Coronary artery (tissue), 2 donors: Measurements from ENCODE around the gene PTPN14.

Source experiments
- DNase-seq: peaks from one replicate; pipeline ENCODE4 v3.0.0-alpha.2; 2017; ENCODE audit warnings: low spot score
- H3K27ac ChIP-seq, 2 donors: fragments of 200-600 bp; sonication (generic); one replicate each; pipeline ENCODE4 v1.5.1; 2016 to 2019
- H3K4me3 ChIP-seq: fragments of 200-600 bp; sonication (generic); 2 replicates; pipeline ENCODE4 v1.5.1; 2016; ENCODE audit warnings: mild to moderate bottlenecking, moderate library complexity
- TF ChIP-seq, protein P1 (sequence below): fragments of 200-600 bp; sonication (generic); IDR thresholded peaks from one replicate; pipeline ENCODE4 v1.5.1; 2019; ENCODE audit warnings: antibody characterized with exemption

The PTPN14 gene

DNA sequence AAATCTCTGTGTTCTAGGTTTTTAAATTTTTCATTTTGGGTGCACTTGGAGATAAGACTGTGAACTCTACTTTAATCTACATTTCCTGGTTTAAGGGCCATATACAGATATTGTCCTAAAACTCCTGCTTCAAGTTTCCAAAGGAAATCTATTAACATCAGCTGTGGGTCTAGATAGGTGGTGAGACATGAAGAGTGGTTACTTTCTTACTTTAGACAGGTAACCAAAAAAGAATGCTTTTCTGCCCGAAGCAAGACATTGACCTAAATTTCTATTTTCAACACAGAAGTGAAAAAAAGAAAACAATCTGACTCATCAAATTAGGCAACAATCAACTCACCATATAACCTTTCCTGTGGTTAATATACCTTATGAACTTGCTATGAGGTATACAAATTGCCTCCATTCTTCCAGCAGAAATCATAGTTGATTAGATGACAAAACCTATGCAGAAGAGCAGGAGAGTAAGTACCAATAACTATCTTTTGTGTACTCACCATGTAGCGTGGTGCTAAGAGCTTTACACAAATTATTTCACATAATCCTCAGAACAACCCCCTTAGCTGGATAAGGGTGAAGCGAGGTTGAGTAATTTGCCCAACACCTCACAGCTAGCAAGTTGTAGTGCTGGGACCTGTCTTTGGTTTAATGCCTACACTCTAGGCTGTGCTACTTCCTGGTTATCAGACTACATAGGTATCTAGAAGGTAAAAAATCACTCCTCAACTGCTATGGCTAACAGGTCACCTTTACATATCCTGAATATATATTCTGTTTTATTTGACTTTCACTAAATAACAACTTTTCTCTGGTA lies 23.4 kb upstream of the PTPN14 start:
- Histone ChIP-seq H3K4me3 (no peak overlapping the region), H3K27ac (no peak overlapping the region)
- no peak for DNase-seq
- TF ChIP-seq, protein P1, sequence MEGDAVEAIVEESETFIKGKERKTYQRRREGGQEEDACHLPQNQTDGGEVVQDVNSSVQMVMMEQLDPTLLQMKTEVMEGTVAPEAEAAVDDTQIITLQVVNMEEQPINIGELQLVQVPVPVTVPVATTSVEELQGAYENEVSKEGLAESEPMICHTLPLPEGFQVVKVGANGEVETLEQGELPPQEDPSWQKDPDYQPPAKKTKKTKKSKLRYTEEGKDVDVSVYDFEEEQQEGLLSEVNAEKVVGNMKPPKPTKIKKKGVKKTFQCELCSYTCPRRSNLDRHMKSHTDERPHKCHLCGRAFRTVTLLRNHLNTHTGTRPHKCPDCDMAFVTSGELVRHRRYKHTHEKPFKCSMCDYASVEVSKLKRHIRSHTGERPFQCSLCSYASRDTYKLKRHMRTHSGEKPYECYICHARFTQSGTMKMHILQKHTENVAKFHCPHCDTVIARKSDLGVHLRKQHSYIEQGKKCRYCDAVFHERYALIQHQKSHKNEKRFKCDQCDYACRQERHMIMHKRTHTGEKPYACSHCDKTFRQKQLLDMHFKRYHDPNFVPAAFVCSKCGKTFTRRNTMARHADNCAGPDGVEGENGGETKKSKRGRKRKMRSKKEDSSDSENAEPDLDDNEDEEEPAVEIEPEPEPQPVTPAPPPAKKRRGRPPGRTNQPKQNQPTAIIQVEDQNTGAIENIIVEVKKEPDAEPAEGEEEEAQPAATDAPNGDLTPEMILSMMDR: no peak

DNA sequence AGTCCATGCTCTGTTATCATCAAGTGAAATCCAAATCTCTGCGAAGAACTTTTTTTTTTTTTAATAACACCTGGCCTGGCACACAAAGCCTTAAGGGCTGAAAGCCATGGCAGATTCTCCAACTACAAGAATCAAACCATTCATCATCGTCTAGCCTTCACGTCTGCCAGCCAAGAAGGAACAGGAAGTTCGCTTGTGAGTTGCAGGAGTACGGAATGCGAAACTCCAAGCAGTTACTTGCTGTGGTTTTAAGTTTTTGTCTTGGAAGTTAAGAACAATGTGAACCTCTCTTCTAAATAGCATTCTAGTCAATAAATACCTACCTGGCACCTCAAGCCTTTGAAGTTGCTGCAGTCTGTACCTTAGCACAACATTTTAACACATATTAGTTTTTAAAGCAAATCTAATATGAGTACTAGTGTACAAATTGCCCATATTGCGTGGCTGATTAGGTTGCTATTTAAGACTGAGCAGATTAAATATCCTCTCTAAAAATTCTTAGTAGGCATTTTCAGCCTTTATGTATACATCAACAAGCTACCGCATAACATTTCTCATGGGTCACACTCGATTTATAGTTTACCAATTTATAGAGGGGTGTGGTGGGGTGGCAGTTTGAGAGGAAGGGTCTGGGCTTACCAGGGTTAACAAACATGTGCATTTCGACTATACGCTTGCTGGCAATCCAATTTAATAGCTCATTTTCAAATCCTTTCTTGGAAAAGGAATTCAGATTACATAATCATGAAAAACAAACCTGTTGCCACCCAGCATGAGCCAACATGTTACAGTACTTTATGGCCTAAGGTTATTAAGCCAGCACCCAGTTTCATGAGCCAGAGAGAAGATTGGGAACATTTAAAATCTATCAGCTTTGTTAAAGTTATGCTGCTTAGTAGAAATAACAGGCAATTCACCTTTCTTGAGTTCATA lies 22.2 kb upstream of the PTPN14 start:
- H3K27ac ChIP-seq: no peak overlapping the region
- no peak for DNase-seq
- TF ChIP-seq, protein P1: no peak
- H3K4me3 ChIP-seq: no peak overlapping the region

DNA sequence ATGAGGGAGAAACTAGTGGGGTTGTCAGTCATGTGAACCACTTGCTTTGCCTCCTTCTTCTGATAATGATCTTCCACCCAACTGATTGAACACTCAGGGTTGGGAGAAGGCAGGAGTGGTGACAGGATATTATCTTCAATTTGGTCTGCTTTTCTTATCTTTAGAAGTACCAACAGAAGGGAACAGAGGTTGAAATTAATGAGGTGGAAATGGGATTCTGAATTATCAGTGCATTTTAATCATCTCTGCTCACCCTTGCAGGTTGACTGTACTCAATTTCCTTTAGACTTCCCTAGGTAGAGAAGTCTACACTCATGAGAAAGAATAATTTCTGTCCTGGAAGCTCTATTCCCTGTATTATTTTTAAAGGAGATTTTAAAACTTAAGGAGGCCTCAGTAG lies 19.9 kb upstream of the PTPN14 start:
- TF ChIP-seq, protein P1: no peak
- Histone ChIP-seq H3K27ac (no peak overlapping the region), H3K4me3 (no peak overlapping the region)
- no peak for DNase-seq

DNA sequence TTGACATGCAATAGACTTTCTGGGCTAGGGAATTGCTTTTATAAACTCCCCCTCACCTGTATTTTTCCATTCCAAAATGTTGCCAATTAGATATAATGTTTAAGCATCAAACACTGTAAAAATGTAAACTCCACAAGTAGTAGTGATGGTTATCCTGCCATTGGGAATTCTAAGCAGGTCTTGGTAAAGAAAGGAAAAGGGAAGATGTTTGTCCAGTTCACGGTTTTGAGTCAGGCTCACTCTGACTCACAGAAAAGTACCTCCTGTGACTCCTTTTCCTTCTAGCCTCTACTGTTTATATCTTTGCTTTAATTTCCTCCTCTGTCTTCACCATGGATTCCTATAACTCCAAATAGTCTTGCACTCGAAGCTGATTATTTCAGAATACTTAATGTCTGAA lies 19.0 kb upstream of the PTPN14 start:
- no peak for DNase-seq
- H3K4me3 ChIP-seq: no peak overlapping the region
- no peak overlapping the region for H3K27ac ChIP-seq
- TF ChIP-seq, protein P1: no peak

DNA sequence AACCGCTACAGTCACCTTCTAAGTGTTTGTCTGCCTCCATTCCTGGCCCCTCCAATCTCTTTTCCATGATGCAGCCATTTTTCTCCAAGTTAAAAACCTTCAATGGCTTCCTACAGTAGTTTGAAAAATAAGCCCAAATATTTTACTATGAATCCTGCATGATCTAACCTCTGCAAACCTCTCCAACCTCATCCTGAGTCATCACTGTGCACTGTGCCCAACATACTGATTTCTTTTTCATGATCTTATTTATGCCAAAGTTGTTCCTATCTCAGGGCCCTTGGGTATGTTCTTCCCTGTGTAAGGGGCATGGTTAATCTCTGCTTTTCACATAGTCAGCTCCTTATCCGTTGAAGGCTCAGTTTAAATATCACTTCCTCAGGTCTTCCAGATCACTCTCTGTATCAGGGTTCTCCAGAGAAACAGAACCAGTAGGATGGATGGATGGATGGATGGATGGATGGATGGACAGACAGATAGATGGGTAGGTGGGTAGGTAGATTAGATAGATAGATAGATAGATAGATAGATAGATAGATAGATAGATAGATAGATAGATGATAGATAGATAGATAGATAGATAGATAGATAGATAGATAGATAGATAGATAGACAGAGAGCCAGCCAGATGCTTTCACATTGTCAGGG lies 18.1 kb upstream of the PTPN14 start:
- TF ChIP-seq, protein P1: no peak
- DNase-seq: no peak
- no peak overlapping the region for H3K27ac ChIP-seq
- H3K4me3 ChIP-seq: no peak overlapping the region

DNA sequence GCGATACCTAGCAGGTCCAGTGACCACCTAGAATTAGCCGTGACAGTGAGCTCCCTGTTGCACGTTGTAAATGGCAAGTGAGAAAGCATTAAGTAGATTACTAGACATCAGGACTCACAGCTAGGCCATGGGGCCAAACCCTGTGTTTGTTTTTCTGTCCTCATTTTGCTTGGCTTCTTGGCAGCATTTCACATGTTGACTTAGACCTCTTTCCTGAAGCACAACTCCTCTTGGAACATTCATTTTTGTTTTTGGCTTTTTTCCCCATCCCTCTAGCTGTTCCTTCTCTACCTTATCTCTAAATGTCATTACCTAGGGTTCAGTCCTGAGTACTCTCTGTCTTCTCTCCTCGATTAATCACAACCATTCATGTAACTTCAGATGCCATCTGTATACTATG lies 16.9 kb upstream of the PTPN14 start:
- no peak for DNase-seq
- H3K4me3 ChIP-seq: no peak overlapping the region
- no peak overlapping the region for H3K27ac ChIP-seq
- TF ChIP-seq, protein P1: no peak
